HFF-Myc (cell line): ENCODE results near the gene RSPH3.

Experiments used
- DNase-seq: peaks from one replicate; pipeline ENCODE4 v3.0.0-alpha.2; 2011; ENCODE audit warnings: low read depth; ENCODE audit errors: extremely low read depth
- H3K4me3 ChIP-seq: replicated peaks from 2 replicates; pipeline ENCODE4 v1.5.1; 2011; ENCODE audit warnings: low read depth, mild to moderate bottlenecking, control low read depth, low read length
- CTCF ChIP-seq: IDR thresholded peaks from 2 replicates; pipeline ENCODE4 v1.5.1; 2012; ENCODE audit warnings: mild to moderate bottlenecking, low read depth, low read length, control low read depth; ENCODE audit errors: missing control alignments

The RSPH3 gene, protein sequence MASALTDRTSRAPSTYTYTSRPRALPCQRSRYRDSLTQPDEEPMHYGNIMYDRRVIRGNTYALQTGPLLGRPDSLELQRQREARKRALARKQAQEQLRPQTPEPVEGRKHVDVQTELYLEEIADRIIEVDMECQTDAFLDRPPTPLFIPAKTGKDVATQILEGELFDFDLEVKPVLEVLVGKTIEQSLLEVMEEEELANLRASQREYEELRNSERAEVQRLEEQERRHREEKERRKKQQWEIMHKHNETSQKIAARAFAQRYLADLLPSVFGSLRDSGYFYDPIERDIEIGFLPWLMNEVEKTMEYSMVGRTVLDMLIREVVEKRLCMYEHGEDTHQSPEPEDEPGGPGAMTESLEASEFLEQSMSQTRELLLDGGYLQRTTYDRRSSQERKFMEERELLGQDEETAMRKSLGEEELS

DNA sequence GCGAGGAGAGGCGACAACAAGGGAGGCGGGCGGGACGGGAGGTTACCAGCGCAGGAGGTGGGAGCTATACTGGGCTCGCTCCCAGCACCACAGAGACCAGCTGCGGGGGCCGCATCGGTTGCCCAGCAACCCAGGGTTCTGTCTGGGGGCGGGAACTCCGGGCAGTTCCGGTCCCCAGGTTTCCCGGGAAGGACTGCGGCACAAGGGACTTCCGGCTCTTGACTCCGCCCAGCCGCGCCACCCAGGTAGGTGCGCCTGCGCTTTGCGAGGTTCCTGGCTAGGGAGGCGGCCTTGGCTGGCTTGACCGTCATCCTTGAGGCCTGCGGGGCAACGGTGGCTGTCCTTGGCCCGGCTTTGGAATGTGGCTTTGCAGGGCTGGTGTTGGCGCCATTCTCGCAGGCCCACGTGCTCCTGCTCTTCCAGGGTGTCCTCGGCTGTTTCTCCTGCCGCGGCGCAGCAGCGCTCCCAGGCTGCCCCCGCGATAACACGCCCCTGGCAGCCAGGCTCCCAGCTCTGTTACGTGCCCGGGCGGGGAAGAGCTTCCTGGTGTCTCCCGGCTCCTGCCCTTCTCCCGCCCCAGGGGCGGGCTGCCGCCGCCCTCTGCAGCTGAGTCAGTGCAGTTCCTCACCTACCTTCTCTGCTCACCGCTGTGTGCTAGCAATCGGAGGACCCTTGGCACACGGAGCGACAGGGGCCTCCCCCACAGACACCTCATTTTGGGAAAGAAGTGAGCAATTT, at the start of gene RSPH3:
RSPH3 (minus strand) TSS at position 537 of the 738 bp plus-strand sequence. CDS start 652 bp downstream, outside the sequence.
- peak; percentile 80 for DNase-seq
- peak within 1 kb of the TSS; percentile 78 for H3K4me3 ChIP-seq
- peak; percentile 9 for TF ChIP-seq CTCF

DNA sequence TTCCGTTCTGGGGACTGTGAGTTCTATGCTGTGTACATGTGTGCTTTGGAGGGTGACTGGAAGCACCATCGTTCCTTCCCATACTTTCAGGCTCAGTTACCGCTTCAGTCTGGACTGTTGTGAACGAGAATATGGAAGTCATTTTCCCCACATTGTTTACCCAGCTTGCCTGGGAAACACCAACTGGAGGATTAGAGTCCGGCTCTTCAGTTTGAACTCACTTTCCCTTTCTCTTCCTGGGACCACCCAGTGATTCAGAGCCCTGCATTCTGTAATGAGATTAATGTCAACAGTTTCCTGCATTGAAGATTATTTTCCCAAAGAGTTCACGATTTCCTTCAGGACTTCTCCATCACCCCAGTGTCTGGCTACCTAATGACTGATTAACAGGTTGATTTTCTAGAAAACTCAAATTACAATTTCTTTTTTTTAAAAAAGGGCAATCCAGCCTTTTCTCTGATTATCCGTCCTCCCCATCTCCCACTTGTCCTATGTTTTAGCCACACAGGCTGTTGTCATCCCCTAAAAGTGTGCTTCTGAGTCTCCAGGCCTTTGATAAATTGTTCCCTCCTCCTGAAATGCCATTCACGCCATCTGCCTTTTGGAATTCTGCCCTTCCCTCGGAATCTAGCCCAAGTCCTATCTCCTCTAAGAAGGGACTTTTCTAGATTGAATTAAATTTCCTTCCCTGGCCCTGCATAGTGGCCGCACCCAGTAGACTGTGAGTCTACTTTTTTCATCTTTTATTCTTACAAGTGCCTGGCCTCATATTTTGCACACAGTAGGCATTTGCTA, 48.1 kb upstream of the RSPH3 start:
- H3K4me3 ChIP-seq, result no peak overlapping the region
- TF ChIP-seq CTCF, result no peak
- DNase-seq, result no peak

DNA sequence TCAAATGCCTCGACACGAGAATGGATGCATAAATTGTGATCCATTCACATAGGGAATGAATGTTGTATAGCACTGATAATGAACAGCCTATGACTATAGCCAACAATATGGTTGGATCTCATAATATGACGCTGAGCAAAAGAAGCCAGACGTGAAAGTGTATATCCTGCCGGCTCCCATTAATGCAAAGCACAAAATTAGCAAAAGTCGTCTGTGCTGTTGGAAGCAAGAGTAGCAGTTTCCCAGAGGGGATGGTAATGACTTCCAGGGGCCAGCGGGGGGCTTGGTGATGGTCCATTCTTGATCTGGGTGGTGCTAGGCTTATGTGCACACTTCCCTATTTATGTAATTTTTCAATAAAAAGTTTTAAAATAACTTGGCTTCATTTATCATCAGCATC, 45.8 kb upstream of the RSPH3 start:
- TF ChIP-seq CTCF, result no peak
- H3K4me3 ChIP-seq, result no peak overlapping the region
- no peak for DNase-seq

DNA sequence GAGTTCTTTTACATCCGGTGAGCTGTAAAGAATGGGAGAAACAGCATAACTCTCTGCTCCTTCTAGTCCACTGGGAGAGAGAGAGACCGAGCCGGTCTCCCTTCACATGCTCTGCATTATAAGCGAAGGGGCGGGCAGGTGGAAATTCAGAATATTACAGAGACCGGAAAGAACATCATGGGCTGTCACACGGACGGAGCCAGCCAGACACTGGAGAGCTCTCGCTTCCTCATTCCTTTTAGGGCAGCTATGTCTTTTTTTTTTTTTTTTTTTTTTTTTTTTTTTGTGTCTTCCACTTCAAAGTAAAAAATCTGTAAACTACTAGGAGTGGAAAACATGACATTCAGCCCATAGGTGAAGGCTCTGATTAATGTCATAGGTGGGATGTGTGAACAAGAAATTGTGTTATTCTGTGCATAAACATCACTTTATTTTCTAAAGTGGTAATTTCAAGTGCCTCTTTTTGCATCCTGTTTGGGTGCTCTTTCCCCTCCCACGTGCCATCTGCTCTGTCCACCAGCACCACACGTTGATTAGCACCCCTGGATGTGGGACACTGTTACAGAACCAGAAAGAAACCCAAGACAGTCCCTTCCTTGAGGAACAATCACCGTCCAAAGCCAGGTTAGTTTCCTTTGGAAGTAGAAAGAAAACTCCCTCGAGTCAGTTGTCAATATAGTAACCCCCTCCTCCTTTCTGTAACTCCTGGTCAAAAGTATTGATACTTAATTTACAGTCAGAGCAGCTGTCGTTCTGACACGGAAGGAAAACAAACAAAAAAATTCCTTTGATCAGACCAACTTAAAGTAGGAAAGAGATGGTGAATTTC, 45.1 kb upstream of the RSPH3 start, which contains the start of gene TAGAP:
TAGAP (minus strand) TSS at position 93 of the 829 bp plus-strand sequence. CDS start 845 bp downstream, outside the sequence.
- no peak for DNase-seq
- TF ChIP-seq CTCF, result no peak
- H3K4me3 ChIP-seq, result no peak within 1 kb of the TSS

- DNase-seq, result no peak
- no peak for TF ChIP-seq CTCF
- no peak overlapping the region for H3K4me3 ChIP-seq
These were observed 43.9 kb upstream of the RSPH3 start for GRCh38 chr6:159043947-159044346.

GRCh38 chr6:159043251-159043650, 43.2 kb upstream of the RSPH3 start:
- no peak for TF ChIP-seq CTCF
- DNase-seq, result no peak
- no peak overlapping the region for H3K4me3 ChIP-seq
